SK-N-SH (cell line): ENCODE measurements around the gene ACOT8. TPM values are rescaled to one million over a fixed set of nuclear protein-coding genes. Genes with fewer than 3 reads are reported as not detected.
A peak's percentile ranks its signal among the peaks of the same experiment; 100 is the strongest.

ENCODE experiments used
- CTCF ChIA-PET: fragments of 300-600, 350-600 bp; formaldehyde crosslinking; extraction: SDS; loops from one replicate; lab custom pipeline; 2021; lab: Yijun Ruan, JAX
- POLR2A ChIA-PET: fragments of 350-600 bp; sonication (Branson Sonifier 250); formaldehyde crosslinking; extraction: SDS; loops from one replicate; lab custom pipeline; 2020; ENCODE audit warnings: antibody characterized with exemption, inconsistent platforms; lab: Yijun Ruan, JAX
- DNase-seq: peaks from one replicate; pipeline ENCODE4 v3.0.0; 2012
- H2AFZ ChIP-seq: fragments of 200-600 bp; sonication (generic); 2 replicates; pipeline ENCODE4 v1.8.1; 2016; ENCODE audit warnings: antibody characterized with exemption, mild to moderate bottlenecking, low read depth
- H3F3A ChIP-seq: fragments of 200-600 bp; sonication (generic); replicated peaks from 2 replicates; pipeline ENCODE3; 2016; ENCODE audit warnings: antibody characterized with exemption, mild to moderate bottlenecking; ENCODE audit not compliant: insufficient read depth
- H3K27ac ChIP-seq, 2 experiments: fragments of 200-500 bp in 1 of 2; fragments of 200-600 bp in 1 of 2; sonication (Bioruptor generic) in 1 of 2; sonication (generic), shearing (Covaris generic) in 1 of 2; 2 replicates each; pipeline versions ENCODE4 v1.5.1 to v1.6.1; 2014 to 2016; ENCODE audit warnings: low read depth in 2 of 2, inconsistent platforms in 1 of 2, low read length in 1 of 2, mild to moderate bottlenecking in 1 of 2, mixed read lengths in 1 of 2
- H3K27me3 ChIP-seq: fragments of 200-600 bp; sonication (generic), shearing (Covaris generic); 2 replicates; pipeline ENCODE4 v1.6.1; 2016; ENCODE audit warnings: mixed run types; ENCODE audit not compliant: insufficient read depth
- H3K36me3 ChIP-seq, 2 experiments: fragments of 200-500 bp in 1 of 2; fragments of 200-600 bp in 1 of 2; sonication (Bioruptor generic) in 1 of 2; sonication (generic) in 1 of 2; replicated peaks in 1 of 2; 2 replicates each; pipeline versions ENCODE3 to v1.5.1; 2014 to 2016; ENCODE audit warnings: low read length in 1 of 2, mild to moderate bottlenecking in 1 of 2; ENCODE audit not compliant: insufficient read depth in 2 of 2, control insufficient read depth in 1 of 2
- H3K4me1 ChIP-seq, 2 experiments: fragments of 200-500 bp in 1 of 2; fragments of 200-600 bp in 1 of 2; sonication (Bioruptor generic) in 1 of 2; sonication (generic), shearing (Covaris generic) in 1 of 2; 2 replicates each; pipeline versions ENCODE4 v1.5.1 to v1.6.1; 2014 to 2016; ENCODE audit warnings: low read depth in 1 of 2, low read length in 1 of 2, mixed run types in 1 of 2; ENCODE audit not compliant: insufficient read depth in 2 of 2, control insufficient read depth in 1 of 2
- H3K4me2 ChIP-seq: fragments of 200-600 bp; sonication (generic), shearing (Covaris generic); 2 replicates; pipeline ENCODE4 v1.6.1; 2017; ENCODE audit warnings: mixed run types
- H3K4me3 ChIP-seq, 2 experiments: fragments of 200-500 bp in 1 of 2; fragments of 200-600 bp in 1 of 2; sonication (Bioruptor generic) in 1 of 2; sonication (generic), shearing (Covaris generic) in 1 of 2; 2 replicates each; pipeline versions ENCODE4 v1.5.1 to v1.8.1; 2014 to 2016; ENCODE audit warnings: low read depth in 2 of 2, inconsistent platforms in 1 of 2, low read length in 1 of 2, mild to moderate bottlenecking in 1 of 2, mixed read lengths in 1 of 2, moderate library complexity in 1 of 2
- H3K79me2 ChIP-seq: fragments of 200-600 bp; sonication (generic); 2 replicates; pipeline ENCODE4 v1.8.1; 2017; ENCODE audit warnings: mild to moderate bottlenecking; ENCODE audit not compliant: insufficient read depth
- H3K9ac ChIP-seq: fragments of 200-600 bp; sonication (generic); 2 replicates; pipeline ENCODE4 v1.6.1; 2017; ENCODE audit warnings: mixed run types
- H3K9me2 ChIP-seq: fragments of 200-600 bp; sonication (generic); 2 replicates; pipeline ENCODE4 v1.6.1; 2017; ENCODE audit warnings: mixed run types
- H3K9me3 ChIP-seq: fragments of 200-600 bp; sonication (generic); 2 replicates; pipeline ENCODE4 v1.6.1; 2017; ENCODE audit warnings: mixed run types, mild to moderate bottlenecking, moderate library complexity
- H4K20me1 ChIP-seq: fragments of 200-600 bp; sonication (generic); 2 replicates; pipeline ENCODE4 v1.6.1; 2017; ENCODE audit warnings: mild to moderate bottlenecking, mixed run types; ENCODE audit not compliant: insufficient read depth
- CHD2 ChIP-seq: fragments of 150-350 bp; IDR thresholded peaks from 2 replicates; pipeline ENCODE4 v1.6.1; 2018; ENCODE audit warnings: low read length; ENCODE audit not compliant: partially characterized antibody
- EP300 ChIP-seq, 2 experiments: IDR thresholded peaks; 2 replicates each; pipeline versions ENCODE4 v1.4.0 to v1.6.1; 2012; ENCODE audit warnings: borderline replicate concordance in 1 of 2, low read depth in 1 of 2, low read length in 1 of 2
- EZH2phosphoT487 ChIP-seq: fragments of 200-600 bp; sonication (generic); IDR thresholded peaks from 2 replicates; pipeline ENCODE4 v1.6.1; 2017; ENCODE audit warnings: low read depth, mixed run types, mild to moderate bottlenecking, antibody characterized with exemption, moderate library complexity, borderline replicate concordance
- FOSL2 ChIP-seq: IDR thresholded peaks from 2 replicates; pipeline ENCODE4 v1.4.0; 2012; ENCODE audit warnings: low read depth, mild to moderate bottlenecking, moderate library complexity, borderline replicate concordance
- FOXM1 ChIP-seq: IDR thresholded peaks from 2 replicates; pipeline ENCODE4 v1.4.0; 2012; ENCODE audit warnings: low read depth, mild to moderate bottlenecking
- GABPA ChIP-seq: IDR thresholded peaks from 2 replicates; pipeline ENCODE4 v1.4.0; 2012; ENCODE audit warnings: low read depth, mild to moderate bottlenecking
- GATA2 ChIP-seq: sonication (generic); formaldehyde crosslinking; IDR thresholded peaks from 2 replicates; pipeline ENCODE4 v1.5.0; 2020; ENCODE audit warnings: mild to moderate bottlenecking, missing genetic modification reagents
- JUND ChIP-seq: IDR thresholded peaks from 2 replicates; pipeline ENCODE4 v1.4.0; 2012
- MAX ChIP-seq: IDR thresholded peaks from 2 replicates; pipeline ENCODE4 v1.4.0; 2012; ENCODE audit warnings: low read depth
- MEF2A ChIP-seq: IDR thresholded peaks from 2 replicates; pipeline ENCODE4 v1.4.0; 2012; ENCODE audit warnings: low read depth, borderline replicate concordance
- MXI1 ChIP-seq: IDR thresholded peaks from 2 replicates; pipeline ENCODE4 v1.6.1; 2012; ENCODE audit warnings: mild to moderate bottlenecking, low read depth, low read length, improper control_type of control experiment
- NFIC ChIP-seq: IDR thresholded peaks from 2 replicates; pipeline ENCODE4 v1.4.0; 2012; ENCODE audit warnings: borderline replicate concordance
- NRF1 ChIP-seq: IDR thresholded peaks from 2 replicates; pipeline ENCODE4 v1.6.1; 2012; ENCODE audit warnings: low read depth, mild to moderate bottlenecking, low read length
- PBX3 ChIP-seq: IDR thresholded peaks from 2 replicates; pipeline ENCODE4; 2012
- RFX5 ChIP-seq: IDR thresholded peaks from 2 replicates; pipeline ENCODE4 v1.6.1; 2012; ENCODE audit warnings: mild to moderate bottlenecking, improper control_type of control experiment, low read length
- RXRA ChIP-seq: IDR thresholded peaks from 2 replicates; pipeline ENCODE4 v1.4.0; 2012; ENCODE audit warnings: low read depth, mild to moderate bottlenecking, borderline replicate concordance
- SIN3A ChIP-seq: IDR thresholded peaks from 2 replicates; pipeline ENCODE4 v1.6.1; 2012; ENCODE audit warnings: low read depth, mild to moderate bottlenecking, low read length, moderate library complexity, borderline replicate concordance
- SMC3 ChIP-seq: IDR thresholded peaks from 2 replicates; pipeline ENCODE4 v1.6.1; 2012; ENCODE audit warnings: low read depth, low read length, improper control_type of control experiment
- TCF12 ChIP-seq: IDR thresholded peaks from 2 replicates; pipeline ENCODE4 v1.4.0; 2012
- TEAD4 ChIP-seq: IDR thresholded peaks from 2 replicates; pipeline ENCODE4 v1.4.0; 2012; ENCODE audit warnings: mild to moderate bottlenecking, borderline replicate concordance; ENCODE audit not compliant: insufficient read depth
- WGBS: methylation state at CpG from one replicate; pipeline ENCODE4 v1.1.6; 2017; ENCODE audit warnings: low lambda C conversion rate; 5-methylcytosine and 5-hydroxymethylcytosine counted together
- polyA plus RNA-seq, 3 experiments: library from polyadenylated mRNA; depleted of rRNA; stranded (reverse); fragments of >200 nt; gene quantifications; 2 replicates each; pipeline ENCODE4 v1.2.3, GENCODE V29; 2012
- TF ChIP-seq, protein P1 (sequence below): fragments of 150-350 bp; IDR thresholded peaks from 2 replicates; pipeline ENCODE4 v1.6.1; 2017; ENCODE audit warnings: antibody characterized with exemption, low read length, low read depth, borderline replicate concordance
- TF ChIP-seq, protein P2 (sequence below): fragments of 150-350 bp; IDR thresholded peaks from 2 replicates; pipeline ENCODE4 v1.6.1; 2016; ENCODE audit warnings: mild to moderate bottlenecking, low read depth, low read length
- TF ChIP-seq, protein P3 (sequence below): IDR thresholded peaks from 2 replicates; pipeline ENCODE4 v1.6.1; 2012; ENCODE audit warnings: mild to moderate bottlenecking, low read depth, low read length, moderate library complexity
- TF ChIP-seq, protein P4 (sequence below): IDR thresholded peaks from 2 replicates; pipeline ENCODE4 v1.4.0; 2012; ENCODE audit warnings: low read depth, borderline replicate concordance

Gene ACOT8
- polyA plus RNA-seq, 1 of the 3 experiments (the other 2 are of a cell fraction): 48.4 TPM

GRCh38 chr20:45812157-45813005, 44.8 kb downstream of the ACOT8 start, which contains the start of gene UBE2C:
Gene UBE2C, plus strand, starts transcription at chr20:45812644. Its CDS starts 52 bp downstream, at chr20:45812696.
- Histone ChIP-seq H3K4me3 (peak within 1 kb of the TSS; percentile 78 to 80), H3K9ac (peak within 1 kb of the TSS; percentile 88), H3K9me3 (no peaks in the 10 kb centered on the region), H4K20me1 (no peaks in the 10 kb centered on the region), H3K4me1 (peaks cover 0 to 11% of the 10 kb centered on the region in 2 experiments; a peak in 1 of 4 replicates), H3K27me3 (no peaks in the 10 kb centered on the region), H3K4me2 (peak within 1 kb of the TSS; percentile 94), H3K9me2 (no peaks in the 10 kb centered on the region), H2AFZ (peak within 1 kb of the TSS; percentile 78), H3K36me3 (peaks cover 29 to 32% of the 10 kb centered on the region in 2 experiments), H3K79me2 (peaks cover 33% of the 10 kb centered on the region), H3K27ac (peak within 1 kb of the TSS; percentile 56 to 63), H3F3A (peaks cover 17% of the 10 kb centered on the region)
- DNase-seq: peak; percentile 98
- WGBS: 1% methylated on average over 19 of the region's 65 CpGs
- ChIA-PET CTCF (interaction anchor here (0.6 to 2.4 kb wide), 5 partner anchors 13 to 276 kb away, joined by 3 to 13 read pairs (median 4); no protein-coding TSS in a partner anchor), POLR2A (interaction anchor here (1.2 to 1.7 kb wide), 2 partner anchors 20 to 21 kb away, joined by 4 read pairs; partner anchors contain the start of gene SNX21)
- TF ChIP-seq MAX (peak; percentile 88), CHD2 (peak; percentile 94), JUND (no peak), RXRA (no peak; the same call in 1 of the 2 replicates), GATA2 (CRISPR knock-in tag) (no peak), TEAD4 (no peak), FOSL2 (0 out of 2 replicates have a peak, but pooled peaks have one; percentile 10), NRF1 (peak; percentile 34; the same call in 1 of the 2 replicates), EP300 (IDR thresholded peaks at IDR 0.05; ENCODE audit: borderline replicate concordance in 1 of 2, low read depth in 1 of 2, low read length in 1 of 2) (no peak), SMC3 (no peak), SIN3A (peak; percentile 98), RFX5 (0 out of 2 replicates have a peak, but pooled peaks have one; percentile 49), GABPA (no peak), FOXM1 (peak; percentile 100), NFIC (no peak), MEF2A (no peak), TCF12 (peak; percentile 26; the same call in 1 of the 2 replicates), EZH2phosphoT487 (no peak), MXI1 (peak; percentile 97), PBX3 (peak; percentile 99)
- TF ChIP-seq, protein P1, sequence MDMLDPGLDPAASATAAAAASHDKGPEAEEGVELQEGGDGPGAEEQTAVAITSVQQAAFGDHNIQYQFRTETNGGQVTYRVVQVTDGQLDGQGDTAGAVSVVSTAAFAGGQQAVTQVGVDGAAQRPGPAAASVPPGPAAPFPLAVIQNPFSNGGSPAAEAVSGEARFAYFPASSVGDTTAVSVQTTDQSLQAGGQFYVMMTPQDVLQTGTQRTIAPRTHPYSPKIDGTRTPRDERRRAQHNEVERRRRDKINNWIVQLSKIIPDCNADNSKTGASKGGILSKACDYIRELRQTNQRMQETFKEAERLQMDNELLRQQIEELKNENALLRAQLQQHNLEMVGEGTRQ: peak; percentile 67
- TF ChIP-seq, protein P2, sequence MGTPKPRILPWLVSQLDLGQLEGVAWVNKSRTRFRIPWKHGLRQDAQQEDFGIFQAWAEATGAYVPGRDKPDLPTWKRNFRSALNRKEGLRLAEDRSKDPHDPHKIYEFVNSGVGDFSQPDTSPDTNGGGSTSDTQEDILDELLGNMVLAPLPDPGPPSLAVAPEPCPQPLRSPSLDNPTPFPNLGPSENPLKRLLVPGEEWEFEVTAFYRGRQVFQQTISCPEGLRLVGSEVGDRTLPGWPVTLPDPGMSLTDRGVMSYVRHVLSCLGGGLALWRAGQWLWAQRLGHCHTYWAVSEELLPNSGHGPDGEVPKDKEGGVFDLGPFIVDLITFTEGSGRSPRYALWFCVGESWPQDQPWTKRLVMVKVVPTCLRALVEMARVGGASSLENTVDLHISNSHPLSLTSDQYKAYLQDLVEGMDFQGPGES: peak; percentile 98
- TF ChIP-seq, protein P3, sequence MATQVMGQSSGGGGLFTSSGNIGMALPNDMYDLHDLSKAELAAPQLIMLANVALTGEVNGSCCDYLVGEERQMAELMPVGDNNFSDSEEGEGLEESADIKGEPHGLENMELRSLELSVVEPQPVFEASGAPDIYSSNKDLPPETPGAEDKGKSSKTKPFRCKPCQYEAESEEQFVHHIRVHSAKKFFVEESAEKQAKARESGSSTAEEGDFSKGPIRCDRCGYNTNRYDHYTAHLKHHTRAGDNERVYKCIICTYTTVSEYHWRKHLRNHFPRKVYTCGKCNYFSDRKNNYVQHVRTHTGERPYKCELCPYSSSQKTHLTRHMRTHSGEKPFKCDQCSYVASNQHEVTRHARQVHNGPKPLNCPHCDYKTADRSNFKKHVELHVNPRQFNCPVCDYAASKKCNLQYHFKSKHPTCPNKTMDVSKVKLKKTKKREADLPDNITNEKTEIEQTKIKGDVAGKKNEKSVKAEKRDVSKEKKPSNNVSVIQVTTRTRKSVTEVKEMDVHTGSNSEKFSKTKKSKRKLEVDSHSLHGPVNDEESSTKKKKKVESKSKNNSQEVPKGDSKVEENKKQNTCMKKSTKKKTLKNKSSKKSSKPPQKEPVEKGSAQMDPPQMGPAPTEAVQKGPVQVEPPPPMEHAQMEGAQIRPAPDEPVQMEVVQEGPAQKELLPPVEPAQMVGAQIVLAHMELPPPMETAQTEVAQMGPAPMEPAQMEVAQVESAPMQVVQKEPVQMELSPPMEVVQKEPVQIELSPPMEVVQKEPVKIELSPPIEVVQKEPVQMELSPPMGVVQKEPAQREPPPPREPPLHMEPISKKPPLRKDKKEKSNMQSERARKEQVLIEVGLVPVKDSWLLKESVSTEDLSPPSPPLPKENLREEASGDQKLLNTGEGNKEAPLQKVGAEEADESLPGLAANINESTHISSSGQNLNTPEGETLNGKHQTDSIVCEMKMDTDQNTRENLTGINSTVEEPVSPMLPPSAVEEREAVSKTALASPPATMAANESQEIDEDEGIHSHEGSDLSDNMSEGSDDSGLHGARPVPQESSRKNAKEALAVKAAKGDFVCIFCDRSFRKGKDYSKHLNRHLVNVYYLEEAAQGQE: no peak
- TF ChIP-seq, protein P4, sequence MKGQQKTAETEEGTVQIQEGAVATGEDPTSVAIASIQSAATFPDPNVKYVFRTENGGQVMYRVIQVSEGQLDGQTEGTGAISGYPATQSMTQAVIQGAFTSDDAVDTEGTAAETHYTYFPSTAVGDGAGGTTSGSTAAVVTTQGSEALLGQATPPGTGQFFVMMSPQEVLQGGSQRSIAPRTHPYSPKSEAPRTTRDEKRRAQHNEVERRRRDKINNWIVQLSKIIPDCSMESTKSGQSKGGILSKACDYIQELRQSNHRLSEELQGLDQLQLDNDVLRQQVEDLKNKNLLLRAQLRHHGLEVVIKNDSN: peak; percentile 88
